Activated CD8-positive, alpha-beta memory T cell treated with anti-CD3 and anti-CD28 coated beads for 4 hours (primary cell): ENCODE data around the gene TRIM67.

ENCODE experiments used
- DNase-seq, 2 donors: peaks; one replicate each; pipeline ENCODE4 v3.0.0-alpha.2; 2020; ENCODE audit warnings: low read depth in 2 of 2

Gene TRIM67

DNA sequence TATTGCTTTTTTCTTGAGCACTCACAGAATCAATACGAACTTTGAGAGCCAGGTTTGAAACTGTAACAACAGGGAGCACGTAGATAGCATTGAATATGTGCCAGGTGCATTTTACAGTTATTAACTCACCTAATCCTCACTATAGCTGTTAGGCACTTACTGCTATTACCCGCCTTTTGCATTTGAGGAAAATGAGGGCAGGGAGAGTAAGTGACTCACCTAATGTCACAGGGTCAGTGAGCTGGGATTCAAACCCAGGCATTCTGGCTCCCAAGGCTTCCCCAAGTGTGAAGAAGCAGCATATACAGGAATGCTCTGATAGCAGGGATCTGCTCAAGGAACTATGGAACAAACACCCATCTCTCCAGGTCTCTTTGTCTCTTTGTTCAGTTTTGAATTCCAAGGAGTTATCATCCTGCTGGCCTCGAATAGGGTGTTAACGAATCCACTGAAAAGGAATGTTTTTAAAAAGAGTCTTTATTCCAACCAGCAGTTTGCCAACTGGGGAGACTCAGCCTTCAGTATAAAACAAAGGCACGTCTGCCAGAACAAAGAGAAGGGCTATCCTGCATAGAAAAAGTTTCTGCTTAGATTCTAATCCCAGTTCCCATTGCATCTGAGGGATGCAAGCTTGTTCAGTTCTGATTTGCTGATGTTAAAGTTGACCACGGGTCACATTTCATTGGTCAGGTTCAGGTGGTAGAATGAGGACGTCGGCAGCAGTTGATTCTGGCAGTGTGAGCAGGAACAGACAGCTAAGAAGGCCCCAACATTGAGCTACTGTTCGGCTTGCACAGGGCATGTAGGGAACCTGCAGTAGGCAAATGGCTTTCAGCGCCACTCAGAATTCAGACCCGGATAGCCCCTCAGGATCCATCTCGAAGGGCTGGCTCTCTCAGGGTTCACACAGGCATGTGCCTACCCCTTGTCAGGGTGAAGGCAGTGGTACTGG lies 22.1 kb downstream of the TRIM67 start:
- DNase-seq = no peak

DNA sequence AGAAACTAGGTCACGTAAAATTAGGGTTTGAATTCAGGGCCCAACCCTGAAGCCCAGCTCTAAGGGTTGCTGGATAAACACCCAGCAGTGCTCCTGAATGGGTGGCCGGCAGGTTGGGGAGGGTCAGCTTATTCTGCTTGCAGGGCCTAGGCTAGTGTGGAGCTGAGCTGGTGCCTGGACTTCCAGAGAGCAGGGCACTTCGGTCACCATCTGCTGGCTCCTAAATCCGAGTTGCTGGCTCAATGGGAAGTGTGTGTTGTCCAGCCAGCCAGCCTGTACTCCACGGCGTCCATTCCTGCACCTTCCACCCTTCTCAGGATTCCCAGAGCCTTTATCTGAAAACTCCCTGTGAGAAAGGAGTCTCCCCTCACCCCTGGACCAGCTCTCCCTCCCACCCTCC lies 23.0 kb downstream of the TRIM67 start:
- DNase-seq = no peak

GRCh38 chr1:231185391-231185790 lies 23.5 kb downstream of the TRIM67 start:
- DNase-seq = no peak

DNA sequence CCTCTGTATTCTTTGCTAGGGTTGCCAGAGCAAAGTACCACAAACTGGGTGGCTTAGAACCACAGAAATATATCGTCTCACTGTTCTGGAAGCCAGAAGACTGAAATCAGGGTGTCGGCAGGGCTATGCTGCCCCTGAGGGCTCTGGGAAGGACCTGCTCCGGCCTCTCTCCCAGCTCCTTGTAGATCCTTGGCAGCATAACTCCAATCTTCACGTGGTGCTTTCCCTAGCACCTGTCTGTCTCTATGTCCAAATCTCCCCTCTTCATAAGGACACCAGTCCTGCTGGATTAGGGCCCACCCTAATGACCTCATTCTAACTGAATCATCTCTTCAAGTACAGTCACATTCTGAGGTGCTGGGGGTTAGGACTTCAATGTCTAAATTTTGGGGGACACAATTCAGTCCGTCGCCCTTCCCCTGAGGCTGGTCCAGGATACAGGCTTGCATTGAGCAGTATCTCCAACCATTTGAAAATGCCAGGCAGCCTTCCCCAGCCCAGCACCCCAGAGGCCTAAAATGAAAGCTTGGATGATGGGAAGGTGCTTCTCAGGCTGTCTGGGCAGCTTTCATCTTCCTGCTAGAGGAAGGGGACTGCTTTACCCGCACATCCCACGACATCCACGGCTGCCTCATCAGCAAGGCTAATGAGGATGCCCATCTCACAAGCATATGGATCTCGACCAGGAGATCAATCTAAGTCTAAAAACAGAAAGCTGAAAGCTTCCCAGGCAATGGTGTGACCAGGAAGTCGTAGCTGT lies 24.7 kb downstream of the TRIM67 start:
- DNase-seq = no peak

GRCh38 chr1:231187571-231187970 lies 25.7 kb downstream of the TRIM67 start:
- DNase-seq = no peak

DNA sequence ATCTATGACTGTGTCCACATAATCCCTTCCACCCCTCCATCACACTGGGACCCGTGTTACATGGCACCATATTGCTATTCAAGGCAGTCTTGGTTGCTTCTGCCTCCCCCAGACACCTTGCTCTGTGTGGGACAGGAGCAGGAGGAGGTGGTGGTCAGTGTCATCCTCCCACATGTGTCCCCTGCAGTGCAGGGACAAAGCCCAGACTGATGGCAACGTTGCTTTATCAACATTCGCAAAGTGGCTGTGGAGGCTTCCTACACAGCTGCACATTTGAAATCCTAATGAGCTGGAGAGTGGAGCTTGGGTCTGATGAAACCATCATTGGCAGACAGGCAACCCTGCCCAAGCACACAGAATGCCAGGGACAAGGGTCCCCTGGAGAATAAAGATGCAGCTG lies 26.2 kb downstream of the TRIM67 start:
- no peak for DNase-seq

GRCh38 chr1:231188768-231189167 lies 26.9 kb downstream of the TRIM67 start:
- DNase-seq = no peak

DNA sequence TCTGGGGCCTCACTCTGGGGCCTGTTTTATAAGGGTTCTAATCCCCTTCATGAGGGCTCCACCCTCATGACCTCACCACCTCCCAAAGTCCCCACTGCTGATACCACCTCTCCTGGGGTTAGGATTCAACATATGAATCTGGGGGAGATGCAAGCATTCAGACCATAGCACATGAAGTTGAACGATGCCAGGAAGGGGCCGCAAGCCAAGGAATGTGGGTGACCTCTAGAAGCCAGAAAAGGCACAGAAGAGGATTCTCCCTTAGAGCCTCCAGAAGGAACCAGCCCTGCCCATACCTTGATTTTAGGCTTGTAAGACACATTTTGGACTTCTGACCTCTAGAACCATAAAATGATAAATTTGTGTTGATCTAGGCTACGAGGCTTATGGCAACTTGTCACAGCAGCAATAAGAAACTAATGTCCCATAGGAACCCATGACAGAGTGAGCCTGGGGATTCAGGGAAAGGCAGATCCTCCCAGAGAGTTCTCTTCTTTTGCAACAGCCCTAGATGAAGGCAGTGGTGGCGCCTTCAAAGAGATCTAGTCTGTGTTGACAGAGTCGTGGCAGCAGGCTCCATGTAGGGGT lies 27.9 kb downstream of the TRIM67 start:
- DNase-seq = no peak

GRCh38 chr1:231190456-231190855 lies 28.6 kb downstream of the TRIM67 start:
- DNase-seq = no peak

- no peak for DNase-seq
Measured at GRCh38 chr1:231192620-231193163, 30.8 kb downstream of the TRIM67 start.

GRCh38 chr1:231193710-231194340 lies 32.0 kb downstream of the TRIM67 start:
- DNase-seq = no peak

- no peak for DNase-seq
Measured at GRCh38 chr1:231194476-231194842, 32.6 kb downstream of the TRIM67 start.

- DNase-seq = no peak
Measured at GRCh38 chr1:231194843-231195516, 33.1 kb downstream of the TRIM67 start.

DNA sequence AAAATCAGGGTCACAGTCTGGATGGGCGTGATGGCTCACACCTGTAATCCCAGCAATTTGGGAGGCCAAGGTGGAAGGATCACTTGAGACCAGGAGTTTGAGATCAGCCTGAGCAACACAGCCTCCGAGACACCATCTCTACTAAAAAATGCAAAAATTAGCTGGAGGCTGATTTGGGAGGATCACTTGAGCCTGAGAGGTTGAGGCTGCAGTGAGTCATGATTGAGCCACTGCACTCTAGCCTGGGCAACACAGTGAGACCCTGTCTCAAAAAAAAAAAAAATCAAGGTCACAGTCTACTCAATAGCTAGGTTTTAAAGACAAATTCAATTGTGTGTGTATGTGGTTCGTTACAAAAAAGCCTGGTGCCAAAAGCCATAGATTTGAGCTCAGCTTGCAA lies 34.4 kb downstream of the TRIM67 start:
- no peak for DNase-seq

DNA sequence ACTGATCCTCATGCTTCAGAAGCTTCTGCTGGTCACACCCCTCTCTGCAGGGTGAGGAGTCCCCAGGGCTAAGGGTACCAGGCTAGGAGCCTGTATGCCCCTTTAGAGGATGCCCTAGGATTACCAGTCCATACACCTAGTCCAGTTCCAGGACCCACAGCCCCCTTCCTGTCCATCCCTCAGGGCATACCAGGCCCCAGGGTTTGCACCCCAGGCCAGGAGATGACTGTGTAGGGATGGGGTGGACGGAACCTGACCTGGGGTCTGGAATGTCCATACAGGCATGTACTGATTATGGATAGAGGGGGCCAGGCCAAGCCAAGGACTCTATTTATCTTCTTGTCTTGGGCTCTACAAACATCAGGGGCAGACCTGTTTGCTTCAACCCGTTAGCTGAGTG lies 34.9 kb downstream of the TRIM67 start:
- no peak for DNase-seq

GRCh38 chr1:231199868-231200267 lies 38.0 kb downstream of the TRIM67 start:
- no peak for DNase-seq

GRCh38 chr1:231200388-231201031 lies 38.7 kb downstream of the TRIM67 start:
- no peak for DNase-seq

- no peak for DNase-seq
Measured at GRCh38 chr1:231201375-231201978, 39.6 kb downstream of the TRIM67 start.

GRCh38 chr1:231201979-231202633 lies 40.2 kb downstream of the TRIM67 start:
- DNase-seq = no peak
